Erythroblast (primary cell): ENCODE data around the gene CHCT1.

ENCODE experiments used
- DNase-seq, 2 experiments: peaks; one replicate each; lab custom pipeline; 2025; lab: John Stamatoyannopoulos, UW
- GATA1 ChIP-seq: IDR thresholded peaks from 2 replicates; pipeline ENCODE4 v1.6.1; 2011; ENCODE audit warnings: low read depth, mild to moderate bottlenecking, control low read depth, low read length, moderate library complexity
- POLR2A ChIP-seq: IDR thresholded peaks from 2 replicates; pipeline ENCODE4 v1.6.1; 2011; ENCODE audit warnings: mild to moderate bottlenecking, low read length

CHCT1 gene

DNA sequence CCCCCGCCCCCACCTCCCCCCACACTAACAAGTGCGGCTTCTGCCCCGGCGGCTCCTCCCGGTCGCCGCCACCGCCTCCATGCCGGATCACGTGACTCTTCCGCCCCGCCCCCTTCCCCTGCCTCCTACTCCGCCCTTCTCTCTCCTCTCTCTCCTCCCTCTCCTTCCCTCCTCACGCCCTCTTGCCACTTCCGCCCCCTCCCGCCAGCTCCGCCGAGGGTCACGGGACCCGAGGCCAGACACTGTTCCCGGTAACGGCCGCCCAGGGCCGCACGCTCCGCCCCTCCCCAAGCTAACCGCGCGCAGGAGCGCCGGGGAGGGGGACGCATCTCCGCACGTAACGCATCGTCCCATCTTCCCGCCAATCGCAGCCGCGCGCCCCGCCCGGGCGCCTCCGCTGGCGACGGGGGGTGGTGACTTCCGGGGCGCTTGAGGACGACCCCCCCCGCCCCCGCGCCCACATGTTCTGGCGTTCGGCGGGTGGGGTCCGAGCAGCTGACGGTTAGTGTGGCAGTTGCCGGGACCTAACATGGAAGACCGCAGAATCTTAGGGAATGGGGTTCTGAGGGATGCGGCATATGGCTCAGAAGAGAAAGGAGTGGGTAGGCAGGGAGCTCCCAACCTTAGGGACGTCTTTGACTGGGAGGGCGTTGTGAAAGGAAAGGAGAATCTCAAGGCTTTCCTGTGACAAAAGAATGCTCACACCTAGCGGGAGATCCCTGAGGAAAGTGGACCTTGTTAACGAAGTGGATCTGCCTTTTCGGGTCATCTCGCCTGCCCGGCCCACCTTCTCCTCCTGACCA, 30.0 kb upstream of the CHCT1 start, which contains the start of gene USP32:
Gene USP32 (minus strand): TSS at position 92 of the 803 bp plus-strand sequence. CDS start 194 bp downstream, outside the sequence.
- TF ChIP-seq GATA1 (no peak), POLR2A (peak; percentile 90)
- DNase-seq: peak; percentile 99

DNA sequence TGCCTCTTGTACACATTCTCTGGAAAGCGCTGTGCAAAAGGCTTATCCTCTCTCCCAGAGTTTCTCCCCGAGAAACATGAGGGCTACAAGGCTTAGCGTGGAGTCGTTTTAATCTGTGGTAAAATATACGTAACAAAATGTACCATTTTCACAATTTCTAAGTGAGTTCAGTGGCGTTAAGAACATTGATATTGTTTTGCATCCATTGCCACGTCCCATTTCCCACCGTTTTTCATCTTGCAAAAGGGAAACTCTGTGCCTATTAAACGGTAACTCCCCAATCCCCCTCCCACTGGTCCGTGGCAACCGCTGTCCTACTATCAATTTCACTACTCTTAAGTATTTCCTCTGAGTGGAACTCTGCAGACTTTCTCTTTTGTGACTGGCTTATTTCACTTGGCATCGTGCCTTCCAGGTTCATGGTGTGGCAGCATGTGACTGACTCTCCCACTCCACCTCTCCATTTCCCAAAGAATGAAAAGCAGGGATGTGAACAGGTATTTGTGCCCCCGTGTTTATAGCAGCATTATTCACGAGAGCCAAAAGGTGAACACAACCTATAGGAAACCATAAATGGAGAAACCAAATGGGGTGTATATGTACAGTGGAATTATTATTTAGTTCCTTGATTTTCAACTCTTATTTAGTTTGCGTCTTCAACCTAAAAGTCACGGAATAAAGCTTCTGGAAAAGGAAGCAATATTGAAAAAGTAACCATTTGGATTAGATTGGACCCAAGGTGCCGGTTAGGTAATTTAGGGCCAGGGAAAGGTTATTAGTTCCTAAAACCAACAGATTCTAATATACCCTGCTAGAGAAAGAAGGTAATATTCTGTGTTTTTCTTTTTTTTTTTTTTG, 29.2 kb upstream of the CHCT1 start:
- TF ChIP-seq GATA1 (no peak), POLR2A (no peak)
- peak; percentile 70 to 71 for DNase-seq

DNA sequence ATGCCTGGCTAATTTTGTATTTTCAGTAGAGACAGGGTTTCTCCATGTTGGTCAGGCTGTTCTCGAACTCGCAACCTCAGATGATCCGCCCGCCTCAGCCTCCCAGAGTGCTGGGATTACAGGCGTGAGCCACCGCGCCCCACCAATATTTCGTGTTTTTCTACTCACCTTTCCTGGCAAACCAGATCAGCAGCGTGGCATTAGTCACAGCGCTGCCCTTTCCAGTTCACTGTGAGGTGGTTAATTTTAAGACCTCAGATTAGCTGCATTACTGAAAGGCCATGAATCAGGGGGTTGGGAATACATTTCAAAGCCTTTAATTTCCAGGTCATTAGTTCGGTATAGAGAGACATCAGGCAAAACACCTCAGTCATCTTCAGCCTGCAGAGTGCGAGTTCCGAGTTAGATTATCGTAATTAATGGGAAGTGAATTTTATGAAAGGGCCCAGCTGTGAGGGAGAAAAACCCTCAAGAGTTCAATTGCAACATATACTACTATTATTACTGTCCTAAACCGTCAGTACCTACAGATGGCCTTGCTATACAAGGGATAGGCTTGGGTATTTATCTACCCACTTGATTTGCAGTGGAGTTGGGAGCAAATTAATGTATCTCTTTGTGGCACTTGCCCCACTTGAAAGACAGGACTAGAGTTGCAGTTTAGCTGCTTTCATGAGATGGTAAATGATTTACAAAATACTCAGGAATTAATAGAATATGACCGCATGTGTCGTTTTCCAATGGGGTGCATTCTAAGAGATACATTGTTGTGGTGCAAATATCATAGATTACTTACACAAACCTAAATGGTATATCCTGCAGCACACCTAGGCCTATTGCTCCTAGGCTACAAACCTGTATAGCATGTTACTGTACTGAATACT, 28.2 kb upstream of the CHCT1 start:
- TF ChIP-seq GATA1: no peak
- DNase-seq: no peak

DNA sequence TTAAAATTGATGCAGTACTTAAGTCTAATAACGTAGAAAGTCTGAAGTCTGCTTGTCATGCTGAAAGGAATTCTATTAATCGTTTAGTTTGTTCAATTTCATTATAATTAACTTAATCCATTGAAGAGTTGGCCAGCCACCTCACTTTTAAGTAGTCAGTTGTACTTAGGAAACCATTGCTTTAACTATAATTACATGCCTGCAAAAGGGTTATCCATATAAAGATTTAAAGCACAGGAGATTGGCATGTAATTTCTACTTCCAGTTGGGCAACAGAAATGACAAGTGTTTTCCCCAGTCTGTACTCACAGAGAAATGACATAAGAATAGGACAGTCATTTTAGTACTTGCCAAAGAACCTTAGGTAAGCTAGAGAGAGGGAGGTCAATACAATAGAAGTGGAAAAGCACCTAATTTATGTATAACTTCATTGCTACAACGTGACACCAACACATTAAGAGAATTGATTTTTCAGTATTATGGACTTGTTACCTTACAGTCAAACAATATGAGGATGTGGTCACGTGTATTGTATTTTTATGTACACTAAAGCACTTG, 26.7 kb upstream of the CHCT1 start:
- no peak for DNase-seq
- TF ChIP-seq POLR2A (no peak), GATA1 (no peak)

- TF ChIP-seq POLR2A: no peak
- DNase-seq: no peak
Observed at GRCh38 chr17:60396412-60396811, 25.9 kb upstream of the CHCT1 start.

- no peak for TF ChIP-seq POLR2A
- TF ChIP-seq GATA1: no peak
- DNase-seq: no peak
Observed at GRCh38 chr17:60398227-60398959, 23.9 kb upstream of the CHCT1 start.

DNA sequence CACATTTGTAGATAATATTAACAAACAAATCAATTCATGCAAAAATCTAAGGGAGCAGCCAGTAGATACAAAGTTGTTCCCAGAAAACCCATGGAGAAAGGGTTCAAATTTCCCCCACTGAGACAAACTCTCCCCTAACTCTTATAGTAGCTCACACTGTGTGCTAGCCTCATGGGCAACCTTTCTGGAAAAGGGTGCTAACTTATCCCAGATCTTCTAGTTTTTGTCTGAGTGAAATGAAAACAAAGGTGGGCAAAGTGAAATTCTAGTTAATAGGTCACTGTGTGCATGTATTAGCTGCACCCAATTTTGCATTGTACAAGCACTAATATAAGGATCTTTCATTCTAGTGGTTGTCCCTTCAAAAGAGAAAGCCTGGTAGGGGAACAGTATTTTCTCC, 20.5 kb upstream of the CHCT1 start:
- no peak for DNase-seq
- TF ChIP-seq POLR2A (no peak), GATA1 (no peak)

- DNase-seq: no peak
- TF ChIP-seq POLR2A: no peak
- no peak for TF ChIP-seq GATA1
Observed at GRCh38 chr17:60403523-60403810, 18.8 kb upstream of the CHCT1 start.

DNA sequence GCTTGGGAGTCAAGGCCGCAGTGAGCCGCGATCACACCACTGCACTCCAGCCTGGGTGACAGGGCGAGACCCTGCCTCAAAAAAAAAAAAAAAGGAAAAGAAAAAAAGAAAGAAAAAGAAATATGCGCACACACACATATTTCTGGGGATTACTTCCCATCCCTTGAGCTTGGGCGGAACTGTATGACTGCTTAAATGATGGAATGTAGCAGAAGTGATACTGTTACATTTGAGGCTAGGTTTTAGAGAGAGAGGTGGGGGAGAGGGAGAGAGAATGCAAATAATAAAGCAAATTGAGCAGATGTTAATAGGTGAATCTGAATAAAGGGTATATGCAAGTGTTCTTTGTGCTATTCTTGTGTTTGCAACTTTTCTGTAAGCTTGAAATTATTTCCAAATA, 18.3 kb upstream of the CHCT1 start:
- TF ChIP-seq POLR2A (no peak), GATA1 (no peak)
- no peak for DNase-seq

DNA sequence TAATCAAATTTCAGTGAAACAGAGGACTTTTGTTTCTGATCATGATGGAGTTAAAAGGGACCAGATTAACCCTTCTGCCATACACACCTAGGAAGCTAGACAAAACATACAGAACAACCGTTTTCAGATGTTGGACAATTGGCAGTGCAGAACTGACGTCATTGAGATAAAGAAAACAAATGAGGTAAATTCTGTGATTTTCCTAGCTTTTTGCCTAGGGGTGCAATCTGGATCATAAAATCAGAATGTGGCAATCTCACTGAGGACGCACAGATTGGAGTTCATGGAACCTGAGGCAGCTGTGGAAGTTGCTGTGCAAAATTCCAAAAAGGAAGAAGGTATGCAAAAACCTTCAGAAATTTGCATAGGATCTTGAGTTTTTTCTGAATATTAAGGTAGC, 15.4 kb upstream of the CHCT1 start:
- DNase-seq: no peak
- no peak for TF ChIP-seq POLR2A

DNA sequence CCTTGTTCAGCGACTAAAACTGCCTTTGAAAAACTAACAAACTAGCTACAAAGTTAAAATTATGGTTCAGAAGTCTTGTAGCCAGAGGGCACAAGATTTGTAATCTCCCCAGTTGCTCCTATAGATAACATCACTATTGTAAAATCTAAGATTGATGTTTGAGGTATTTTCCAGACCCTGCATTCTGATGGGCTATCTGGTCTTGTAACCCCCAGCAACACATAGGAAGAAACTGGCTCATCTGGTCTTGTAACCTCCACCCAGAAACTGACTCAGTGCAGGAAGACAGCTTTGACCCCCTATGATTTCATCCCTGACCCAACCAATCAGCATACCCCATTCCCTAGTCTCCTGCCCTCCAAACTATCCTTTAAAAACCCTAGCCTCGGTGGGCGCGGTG, 12.3 kb upstream of the CHCT1 start:
- no peak for DNase-seq
- TF ChIP-seq GATA1 (no peak), POLR2A (no peak)

GRCh38 chr17:60412701-60413100, 9.6 kb upstream of the CHCT1 start:
- TF ChIP-seq GATA1: no peak
- TF ChIP-seq POLR2A: no peak
- DNase-seq: no peak

GRCh38 chr17:60415146-60415545, 7.1 kb upstream of the CHCT1 start:
- no peak for DNase-seq
- TF ChIP-seq GATA1: no peak
- no peak for TF ChIP-seq POLR2A
